Retinal pigment epithelial cell (primary cell): ENCODE measurements around the gene BAG5.

Experiments
- DNase-seq: peaks from one replicate; pipeline ENCODE4 v3.0.0-alpha.2; 2010; ENCODE audit warnings: low read depth
- H3K4me3 ChIP-seq: 2 replicates; pipeline ENCODE4 v1.5.1; 2011; ENCODE audit warnings: mild to moderate bottlenecking, low read length, control low read depth, moderate library complexity
- CTCF ChIP-seq: conservative IDR thresholded peaks from 2 replicates; pipeline ENCODE4 v1.5.1; 2011; ENCODE audit warnings: low read depth, low read length, control low read depth, inconsistent platforms

BAG5 gene

GRCh38 chr14:103556946-103557758 lies 5.3 kb downstream of the BAG5 start:
- no peak for DNase-seq
- no peak for TF ChIP-seq CTCF
- no peak overlapping the region for H3K4me3 ChIP-seq

GRCh38 chr14:103555559-103556337 lies 6.7 kb downstream of the BAG5 start:
- H3K4me3 ChIP-seq: no peak overlapping the region
- DNase-seq: no peak
- TF ChIP-seq CTCF: no peak

GRCh38 chr14:103552846-103553210 lies 9.6 kb downstream of the BAG5 start:
- TF ChIP-seq CTCF: no peak

GRCh38 chr14:103552011-103552845 lies 10.2 kb downstream of the BAG5 start:
- no peak for DNase-seq
- H3K4me3 ChIP-seq: no peak overlapping the region
- no peak for TF ChIP-seq CTCF

More at GRCh38 chr14:103552846-103553210, 9.6 kb downstream of the BAG5 start:
- no peak for DNase-seq
- H3K4me3 ChIP-seq: no peak overlapping the region

GRCh38 chr14:103551338-103551762 lies 11.1 kb downstream of the BAG5 start:
- no peak for TF ChIP-seq CTCF
- DNase-seq: no peak
- no peak overlapping the region for H3K4me3 ChIP-seq

GRCh38 chr14:103550451-103551337 lies 11.8 kb downstream of the BAG5 start:
- H3K4me3 ChIP-seq: no peak overlapping the region
- TF ChIP-seq CTCF: no peak
- no peak for DNase-seq
